HUES6 (cell line): ENCODE results near the gene EML4.
A peak's percentile ranks its signal among the peaks of the same experiment; 100 is the strongest.

Source experiments
- H3K27ac ChIP-seq: 2 replicates; pipeline ENCODE4 v1.7.0; 2013; ENCODE audit warnings: low read depth, mild to moderate bottlenecking, low read length, inconsistent platforms
- H3K27me3 ChIP-seq: 2 replicates; pipeline ENCODE4 v1.6.1; 2013; ENCODE audit warnings: low read length; ENCODE audit not compliant: control insufficient read depth, insufficient read depth
- H3K36me3 ChIP-seq: 2 replicates; pipeline ENCODE4 v1.6.1; 2013; ENCODE audit warnings: low read length; ENCODE audit not compliant: control insufficient read depth, insufficient read depth
- H3K4me1 ChIP-seq: 2 replicates; pipeline ENCODE4 v1.6.1; 2013; ENCODE audit warnings: low read length; ENCODE audit not compliant: control insufficient read depth, insufficient read depth
- H3K4me3 ChIP-seq: 2 replicates; pipeline ENCODE4 v1.5.1; 2013; ENCODE audit warnings: low read depth, low read length
- H3K9ac ChIP-seq: one replicate; pipeline ENCODE4 v1.6.1; 2013; ENCODE audit warnings: mild to moderate bottlenecking, low read length
- H3K9me3 ChIP-seq: 2 replicates; pipeline ENCODE4 v1.6.1; 2013; ENCODE audit warnings: low read depth, low read length; ENCODE audit not compliant: control insufficient read depth, insufficient read depth

EML4 gene

GRCh38 chr2:42225573-42225972 lies 56.4 kb downstream of the EML4 start:
- Histone ChIP-seq H3K4me1 (no peaks in the 10 kb centered on the region), H3K27ac (no peak overlapping the region), H3K9ac (no peak overlapping the region), H3K4me3 (no peak overlapping the region), H3K27me3 (no peaks in the 10 kb centered on the region), H3K36me3 (no peaks in the 10 kb centered on the region), H3K9me3 (no peaks in the 10 kb centered on the region)

GRCh38 chr2:42227491-42227890 lies 58.3 kb downstream of the EML4 start:
- Histone ChIP-seq H3K36me3 (no peaks in the 10 kb centered on the region), H3K27me3 (no peaks in the 10 kb centered on the region), H3K4me3 (no peak overlapping the region), H3K9me3 (no peaks in the 10 kb centered on the region), H3K27ac (no peak overlapping the region), H3K9ac (no peak overlapping the region), H3K4me1 (0 out of 2 replicates have a peak, but pooled peaks cover 3% of the 10 kb centered on the region)

- no peak overlapping the region for H3K27ac ChIP-seq
- no peaks in the 10 kb centered on the region for H3K27me3 ChIP-seq
- 0 out of 2 replicates have a peak, but pooled peaks cover 3% of the 10 kb centered on the region for H3K4me1 ChIP-seq
- no peaks in the 10 kb centered on the region for H3K9me3 ChIP-seq
- no peak overlapping the region for H3K4me3 ChIP-seq
- no peaks in the 10 kb centered on the region for H3K36me3 ChIP-seq
- no peak overlapping the region for H3K9ac ChIP-seq
Measured at GRCh38 chr2:42228101-42228500, 58.9 kb downstream of the EML4 start.

DNA sequence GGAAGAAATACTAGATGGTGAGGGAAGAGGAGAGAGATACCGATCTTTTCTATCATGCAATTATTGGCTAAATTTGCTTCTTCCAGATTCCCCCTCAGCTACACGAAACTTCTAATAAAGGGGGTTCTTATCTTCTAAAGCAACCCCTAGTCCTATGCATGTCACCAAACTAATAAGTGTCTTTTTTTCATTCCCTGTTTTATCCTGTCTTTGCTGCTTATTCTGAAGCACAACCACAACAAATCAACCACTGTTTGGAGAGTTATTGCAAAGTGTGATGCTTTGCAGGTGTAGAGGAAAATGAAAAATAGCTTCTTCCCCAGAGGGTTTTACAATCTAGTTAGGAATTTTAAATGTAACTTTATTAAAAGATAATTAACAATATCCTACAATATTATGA lies 60.8 kb downstream of the EML4 start:
- H3K4me3 ChIP-seq = no peak overlapping the region
- peaks cover 12% of the 10 kb centered on the region; the same call in 1 of the 2 replicates for H3K4me1 ChIP-seq
- H3K27ac ChIP-seq = no peak overlapping the region
- no peaks in the 10 kb centered on the region for H3K36me3 ChIP-seq
- H3K9ac ChIP-seq = no peak overlapping the region
- no peaks in the 10 kb centered on the region for H3K9me3 ChIP-seq
- H3K27me3 ChIP-seq = no peaks in the 10 kb centered on the region

GRCh38 chr2:42230891-42231290 lies 61.7 kb downstream of the EML4 start:
- Histone ChIP-seq H3K27me3 (no peaks in the 10 kb centered on the region), H3K4me1 (peaks cover 12% of the 10 kb centered on the region; the same call in 1 of the 2 replicates), H3K9ac (no peak overlapping the region), H3K27ac (no peak overlapping the region), H3K36me3 (no peaks in the 10 kb centered on the region), H3K4me3 (no peak overlapping the region), H3K9me3 (no peaks in the 10 kb centered on the region)

DNA sequence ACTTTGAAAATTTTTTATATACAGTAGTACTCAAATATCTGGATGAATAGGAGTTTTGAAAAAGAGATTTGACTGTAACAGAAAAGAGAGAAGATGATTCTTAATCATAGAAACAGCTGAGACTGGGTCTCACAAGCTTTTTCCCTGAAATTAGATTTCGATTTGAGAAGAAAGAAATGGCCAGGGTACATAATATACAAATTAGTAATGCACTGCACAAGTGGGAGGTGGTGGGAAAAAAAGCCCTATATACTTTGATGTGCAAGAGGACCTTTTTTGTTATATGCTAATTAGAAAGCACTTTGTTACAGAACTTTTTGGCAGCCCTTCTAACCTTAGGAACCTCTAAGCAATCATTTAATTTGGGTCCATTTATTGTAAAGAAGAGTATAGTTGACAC lies 62.9 kb downstream of the EML4 start:
- H3K9me3 ChIP-seq = no peaks in the 10 kb centered on the region
- H3K4me3 ChIP-seq = no peak overlapping the region
- no peak overlapping the region for H3K9ac ChIP-seq
- no peaks in the 10 kb centered on the region for H3K27me3 ChIP-seq
- H3K4me1 ChIP-seq = peaks cover 12% of the 10 kb centered on the region; the same call in 1 of the 2 replicates
- H3K27ac ChIP-seq = no peak overlapping the region
- no peaks in the 10 kb centered on the region for H3K36me3 ChIP-seq

DNA sequence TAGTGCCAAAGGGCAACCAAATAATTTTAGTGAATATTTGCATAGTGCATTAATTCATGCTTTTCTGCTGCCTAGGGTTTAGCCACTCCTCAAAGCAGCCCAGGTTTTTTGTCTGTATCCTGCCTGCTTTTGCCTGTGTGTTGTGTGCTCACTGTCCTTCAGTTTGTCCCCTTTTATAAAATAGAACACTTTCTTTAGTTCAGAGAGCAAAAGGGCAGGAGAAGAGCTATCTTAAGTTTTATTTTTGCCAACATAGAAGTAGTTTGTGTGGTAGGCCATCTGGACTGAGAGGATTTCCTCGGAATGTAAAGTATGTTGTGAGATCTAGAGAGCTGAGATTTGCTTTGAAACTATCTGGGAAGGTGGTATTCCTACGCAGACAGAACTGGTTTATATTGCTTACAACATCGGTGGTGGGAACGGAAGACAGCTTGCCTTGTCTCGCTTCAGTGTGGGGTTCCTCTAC lies 64.9 kb downstream of the EML4 start:
- no peak overlapping the region for H3K9ac ChIP-seq
- H3K4me3 ChIP-seq = no peak overlapping the region
- 0 out of 2 replicates have a peak overlapping the region, but pooled peaks have one; percentile 29 for H3K27ac ChIP-seq
- H3K36me3 ChIP-seq = no peaks in the 10 kb centered on the region
- peaks cover 12% of the 10 kb centered on the region; the same call in 1 of the 2 replicates for H3K4me1 ChIP-seq
- H3K27me3 ChIP-seq = no peaks in the 10 kb centered on the region
- no peaks in the 10 kb centered on the region for H3K9me3 ChIP-seq

DNA sequence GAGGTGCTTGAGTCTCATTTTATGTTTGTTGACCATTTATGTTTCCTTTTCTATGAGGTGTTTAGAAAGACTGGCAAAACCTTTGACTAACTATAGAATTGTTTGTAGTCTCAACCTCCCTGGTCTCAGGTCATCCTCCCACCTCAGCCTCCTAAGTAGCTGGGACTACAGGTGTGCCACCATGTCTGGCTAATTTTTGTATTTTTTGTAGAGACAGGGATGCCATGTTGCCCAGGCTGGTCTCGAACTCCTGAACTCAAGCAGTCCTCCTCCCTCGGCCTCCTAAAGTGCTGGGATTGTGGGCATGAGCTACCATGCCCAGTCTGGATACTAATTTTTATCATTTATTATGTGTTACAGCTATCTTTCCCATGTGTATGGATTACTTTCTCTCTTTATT lies 67.8 kb downstream of the EML4 start:
- Histone ChIP-seq H3K36me3 (no peaks in the 10 kb centered on the region), H3K27me3 (no peaks in the 10 kb centered on the region), H3K4me1 (peaks cover 9% of the 10 kb centered on the region; the same call in 1 of the 2 replicates), H3K27ac (no peak overlapping the region), H3K9ac (no peak overlapping the region), H3K9me3 (no peaks in the 10 kb centered on the region), H3K4me3 (no peak overlapping the region)

DNA sequence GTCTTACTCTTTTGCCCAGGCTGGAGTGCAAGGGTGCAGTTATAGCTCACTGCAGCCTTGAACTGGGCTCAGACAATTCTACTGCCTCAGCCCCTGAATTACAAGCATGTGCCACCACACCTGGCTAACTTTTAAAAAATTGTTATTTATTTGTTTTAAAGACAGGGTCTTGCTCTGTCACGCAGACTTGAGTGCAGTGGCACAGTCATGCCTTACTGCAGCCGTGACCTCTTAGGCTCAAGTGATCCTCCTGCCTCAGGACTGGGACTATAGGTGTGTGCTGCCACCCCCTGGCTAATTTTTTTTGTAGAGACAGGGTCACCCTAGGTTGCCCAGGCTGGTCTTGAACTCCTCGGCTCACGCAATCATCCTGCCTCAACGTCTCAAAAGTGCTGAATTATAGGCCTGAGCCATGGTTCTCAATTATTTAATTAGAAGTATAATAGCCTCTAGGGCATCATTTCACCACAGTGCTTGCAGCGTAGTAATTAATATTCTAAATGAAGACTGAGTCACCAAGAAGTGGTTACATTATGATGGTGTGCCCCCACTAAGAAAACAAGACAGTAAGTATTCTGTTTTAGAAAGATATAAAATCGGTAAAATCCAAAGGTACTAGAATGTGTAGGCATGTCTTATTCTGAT lies 69.6 kb downstream of the EML4 start:
- H3K9ac ChIP-seq = no peak overlapping the region
- no peak overlapping the region for H3K27ac ChIP-seq
- no peaks in the 10 kb centered on the region for H3K36me3 ChIP-seq
- H3K4me3 ChIP-seq = no peak overlapping the region
- H3K9me3 ChIP-seq = no peaks in the 10 kb centered on the region
- H3K27me3 ChIP-seq = no peaks in the 10 kb centered on the region
- H3K4me1 ChIP-seq = peaks cover 6% of the 10 kb centered on the region; the same call in 1 of the 2 replicates

GRCh38 chr2:42239289-42239661 lies 70.1 kb downstream of the EML4 start:
- H3K9me3 ChIP-seq = no peaks in the 10 kb centered on the region
- H3K27me3 ChIP-seq = no peaks in the 10 kb centered on the region
- no peak overlapping the region for H3K27ac ChIP-seq
- H3K9ac ChIP-seq = no peak overlapping the region
- no peak overlapping the region for H3K4me3 ChIP-seq
- H3K4me1 ChIP-seq = peaks cover under 1% of the 10 kb centered on the region; the same call in 1 of the 2 replicates
- H3K36me3 ChIP-seq = no peaks in the 10 kb centered on the region

DNA sequence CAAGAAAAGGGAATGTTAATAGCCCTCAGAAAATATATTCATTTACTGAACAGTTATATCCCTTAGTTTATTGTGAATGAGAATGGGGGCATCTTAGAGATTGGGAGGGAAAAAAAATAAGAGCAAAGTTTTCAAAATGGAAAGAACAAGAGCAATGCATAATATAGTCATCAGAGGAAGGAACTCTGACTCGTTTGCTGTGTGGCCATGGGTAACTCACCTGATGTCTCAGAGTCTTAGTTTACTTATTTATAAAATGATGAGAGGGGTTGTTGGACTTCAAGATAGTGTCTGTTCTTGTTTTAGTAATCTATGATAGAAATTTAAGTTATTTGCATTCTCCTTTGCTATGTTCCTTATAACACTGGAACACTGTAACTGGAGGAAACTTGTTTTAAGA lies 70.7 kb downstream of the EML4 start:
- no peak overlapping the region for H3K27ac ChIP-seq

More for the DNA sequence above, 70.7 kb downstream of the EML4 start:
- no peak overlapping the region for H3K9ac ChIP-seq
- no peaks in the 10 kb centered on the region for H3K36me3 ChIP-seq
- no peaks in the 10 kb centered on the region for H3K27me3 ChIP-seq
- no peaks in the 10 kb centered on the region for H3K4me1 ChIP-seq
- H3K9me3 ChIP-seq = no peaks in the 10 kb centered on the region
- no peak overlapping the region for H3K4me3 ChIP-seq
